ENCODE measurements around the gene FYCO1. TPM values are rescaled to one million over a fixed set of nuclear protein-coding genes. Genes with fewer than 3 reads are reported as not detected.
A peak's percentile ranks its signal among the peaks of the same experiment; 100 is the strongest.

FYCO1 gene
- total RNA-seq, 1 experiment from 2014 or later, result 15.4 TPM

DNA sequence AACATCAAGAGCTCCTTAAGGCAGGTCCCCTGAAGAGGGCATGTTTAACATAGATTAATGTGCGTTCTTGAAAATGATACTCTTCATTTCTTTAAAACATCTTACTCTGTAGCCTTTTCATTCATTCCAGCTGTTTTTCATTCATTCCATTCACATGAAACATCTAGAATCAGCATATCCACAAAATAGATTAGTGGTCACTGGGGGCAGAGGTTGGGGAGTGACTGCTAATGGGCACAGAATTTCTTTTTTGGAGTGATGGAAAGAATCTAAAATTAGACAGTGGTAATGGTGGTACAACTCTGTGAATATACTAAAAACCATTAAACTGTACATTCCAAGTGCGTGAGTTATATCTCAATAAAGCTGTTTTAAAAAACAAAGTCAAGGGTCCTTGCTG lies 67.7 kb downstream of the FYCO1 start:
- ATAC-seq (no peak), DNase-seq (no peak)
- no peak overlapping the region for H3K4me2 ChIP-seq (ENCODE audit: low read length)
- CTCF ChIA-PET, result no interaction called here
- H3K9me3 ChIP-seq (ENCODE audit: low read length), result no peaks in the 10 kb centered on the region
- no peak overlapping the region for H3K4me3 ChIP-seq (ENCODE audit: low read length)
- no peaks in the 10 kb centered on the region for H3F3A ChIP-seq (ENCODE audit: low read length, unreplicated experiment)
- TF ChIP-seq, protein P1, sequence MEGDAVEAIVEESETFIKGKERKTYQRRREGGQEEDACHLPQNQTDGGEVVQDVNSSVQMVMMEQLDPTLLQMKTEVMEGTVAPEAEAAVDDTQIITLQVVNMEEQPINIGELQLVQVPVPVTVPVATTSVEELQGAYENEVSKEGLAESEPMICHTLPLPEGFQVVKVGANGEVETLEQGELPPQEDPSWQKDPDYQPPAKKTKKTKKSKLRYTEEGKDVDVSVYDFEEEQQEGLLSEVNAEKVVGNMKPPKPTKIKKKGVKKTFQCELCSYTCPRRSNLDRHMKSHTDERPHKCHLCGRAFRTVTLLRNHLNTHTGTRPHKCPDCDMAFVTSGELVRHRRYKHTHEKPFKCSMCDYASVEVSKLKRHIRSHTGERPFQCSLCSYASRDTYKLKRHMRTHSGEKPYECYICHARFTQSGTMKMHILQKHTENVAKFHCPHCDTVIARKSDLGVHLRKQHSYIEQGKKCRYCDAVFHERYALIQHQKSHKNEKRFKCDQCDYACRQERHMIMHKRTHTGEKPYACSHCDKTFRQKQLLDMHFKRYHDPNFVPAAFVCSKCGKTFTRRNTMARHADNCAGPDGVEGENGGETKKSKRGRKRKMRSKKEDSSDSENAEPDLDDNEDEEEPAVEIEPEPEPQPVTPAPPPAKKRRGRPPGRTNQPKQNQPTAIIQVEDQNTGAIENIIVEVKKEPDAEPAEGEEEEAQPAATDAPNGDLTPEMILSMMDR (conservative IDR thresholded peaks at IDR 0.05; ENCODE audit: low read depth, low read length), result no peak
- TF ChIP-seq EZH2 (IDR thresholded peaks at IDR 0.05; ENCODE audit: low read length, unreplicated experiment) (no peak), EZH2phosphoT487 (IDR thresholded peaks at IDR 0.05; ENCODE audit: borderline replicate concordance, low read length) (no peak)
- H4K20me1 ChIP-seq (ENCODE audit: low read length), result no peaks in the 10 kb centered on the region
- H2AFZ ChIP-seq (ENCODE audit: low read length), result no peak overlapping the region
- H3K27me3 ChIP-seq (ENCODE audit: low read length), result no peaks in the 10 kb centered on the region
- H3K9me2 ChIP-seq (replicated peaks; ENCODE audit: low read length), result no peaks in the 10 kb centered on the region
- no peak overlapping the region for H3K27ac ChIP-seq (ENCODE audit: low read length)
- no peaks in the 10 kb centered on the region for H3K79me2 ChIP-seq (ENCODE audit: low read length)
- H3K9ac ChIP-seq (ENCODE audit: low read length), result no peak overlapping the region
- intact Hi-C loops (cut with micrococcal nuclease), result no loop called here
- POLR2A ChIA-PET (ENCODE audit: unreplicated experiment), result no interaction called here
- BruUV-seq (replicated peaks), result no TSS peak
- peaks cover 32% of the 10 kb centered on the region; the same call in 1 of the 2 replicates for H3K36me3 ChIP-seq (ENCODE audit: low read depth, low read length)
- no peaks in the 10 kb centered on the region for H3K4me1 ChIP-seq (ENCODE audit: insufficient read depth, low read length)

- Histone ChIP-seq H3F3A (ENCODE audit: low read length, unreplicated experiment) (no peaks in the 10 kb centered on the region), H3K9me3 (ENCODE audit: low read length) (no peaks in the 10 kb centered on the region), H3K4me3 (ENCODE audit: low read length) (no peak overlapping the region), H3K4me1 (ENCODE audit: insufficient read depth, low read length) (no peaks in the 10 kb centered on the region), H3K4me2 (ENCODE audit: low read length) (no peak overlapping the region), H3K27me3 (ENCODE audit: low read length) (no peaks in the 10 kb centered on the region), H3K36me3 (ENCODE audit: low read depth, low read length) (peaks cover 22% of the 10 kb centered on the region; the same call in 1 of the 2 replicates), H3K79me2 (ENCODE audit: low read length) (no peaks in the 10 kb centered on the region), H3K9ac (ENCODE audit: low read length) (no peak overlapping the region), H3K27ac (ENCODE audit: low read length) (no peak overlapping the region), H4K20me1 (ENCODE audit: low read length) (no peaks in the 10 kb centered on the region), H2AFZ (ENCODE audit: low read length) (no peak overlapping the region), H3K9me2 (replicated peaks; ENCODE audit: low read length) (no peaks in the 10 kb centered on the region)
- ATAC-seq (peak; percentile 76), DNase-seq (peak; percentile 78)
- CTCF ChIA-PET, result no interaction called here
- no peak for TF ChIP-seq EZH2phosphoT487 (IDR thresholded peaks at IDR 0.05; ENCODE audit: borderline replicate concordance, low read length)
- TF ChIP-seq, protein P1 (conservative IDR thresholded peaks at IDR 0.05; ENCODE audit: low read depth, low read length), result no peak
- no peak for TF ChIP-seq EZH2 (IDR thresholded peaks at IDR 0.05; ENCODE audit: low read length, unreplicated experiment)
- POLR2A ChIA-PET (ENCODE audit: unreplicated experiment), result no interaction called here
- no TSS peak for BruUV-seq (replicated peaks)
- intact Hi-C loops (cut with micrococcal nuclease), result no loop called here
These were observed 71.9 kb downstream of the FYCO1 start for GRCh38 chr3:45923755-45924154.

DNA sequence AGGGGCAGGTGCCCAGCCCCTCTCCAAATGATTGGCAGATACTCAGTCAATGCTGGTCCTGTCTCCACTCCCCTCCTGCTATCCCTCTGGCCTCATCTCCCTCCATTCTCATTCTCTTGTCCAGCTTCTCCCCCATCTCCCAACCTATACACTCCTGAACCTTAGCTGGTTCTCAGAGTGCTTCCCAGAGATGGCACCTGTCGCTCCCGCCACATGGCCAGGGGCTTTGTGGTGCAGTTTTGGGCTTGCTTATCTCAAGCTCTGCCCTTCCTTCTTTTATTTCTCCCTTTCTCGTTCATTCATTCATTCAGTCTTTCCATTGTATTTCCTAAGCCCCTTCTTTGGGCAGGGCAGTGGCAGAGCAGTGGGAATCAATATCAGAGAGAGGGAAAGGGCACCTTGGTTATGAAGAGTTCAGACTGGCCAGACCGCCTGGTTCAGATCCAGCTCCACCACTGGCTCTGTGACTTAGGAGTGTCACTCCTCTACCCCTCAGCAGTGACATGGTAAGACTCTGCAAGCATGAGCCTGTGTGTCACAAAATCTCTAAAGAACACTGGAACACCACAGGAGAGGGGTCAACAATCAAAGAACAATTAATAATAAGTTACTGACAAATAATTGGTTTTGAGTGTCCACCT lies 72.6 kb downstream of the FYCO1 start:
- no peaks in the 10 kb centered on the region for H3K4me1 ChIP-seq (ENCODE audit: insufficient read depth, low read length)
- ChIA-PET POLR2A (ENCODE audit: unreplicated experiment) (no interaction called here), CTCF (no interaction called here)
- ATAC-seq, result no peak
- H3K79me2 ChIP-seq (ENCODE audit: low read length), result no peaks in the 10 kb centered on the region
- H3K9me3 ChIP-seq (ENCODE audit: low read length), result no peaks in the 10 kb centered on the region
- H3F3A ChIP-seq (ENCODE audit: low read length, unreplicated experiment), result no peaks in the 10 kb centered on the region
- 0 out of 2 replicates have a peak, but pooled peaks cover 16% of the 10 kb centered on the region for H3K36me3 ChIP-seq (ENCODE audit: low read depth, low read length)
- no peaks in the 10 kb centered on the region for H3K27me3 ChIP-seq (ENCODE audit: low read length)
- TF ChIP-seq EZH2phosphoT487 (IDR thresholded peaks at IDR 0.05; ENCODE audit: borderline replicate concordance, low read length) (no peak), EZH2 (IDR thresholded peaks at IDR 0.05; ENCODE audit: low read length, unreplicated experiment) (no peak)
- TF ChIP-seq, protein P1 (conservative IDR thresholded peaks at IDR 0.05; ENCODE audit: low read depth, low read length), result no peak
- no TSS peak for BruUV-seq (replicated peaks)
- no peaks in the 10 kb centered on the region for H3K9me2 ChIP-seq (replicated peaks; ENCODE audit: low read length)
- DNase-seq, result no peak
- H4K20me1 ChIP-seq (ENCODE audit: low read length), result no peaks in the 10 kb centered on the region
- H2AFZ ChIP-seq (ENCODE audit: low read length), result no peak overlapping the region
- no peak overlapping the region for H3K4me3 ChIP-seq (ENCODE audit: low read length)
- intact Hi-C loops (cut with micrococcal nuclease), result no loop called here
- H3K9ac ChIP-seq (ENCODE audit: low read length), result no peak overlapping the region
- H3K4me2 ChIP-seq (ENCODE audit: low read length), result no peak overlapping the region
- H3K27ac ChIP-seq (ENCODE audit: low read length), result no peak overlapping the region

Data from PC-3 (cell line).